Measurements from ENCODE around the gene IKZF5. TPM values are rescaled to one million over a fixed set of nuclear protein-coding genes. Genes with fewer than 3 reads are reported as not detected.

IKZF5 gene
- total and polyA plus RNA-seq, 2 of the 4 experiments (the other 2 are of a cell fraction): 2.9 to 4.4 TPM

- Histone ChIP-seq H4K5ac (ENCODE audit: low read depth, low read length) (no peak overlapping the region), H2AK9ac (replicated peaks; ENCODE audit: low read depth, low read length, poor library complexity) (no peak overlapping the region), H3K27ac (ENCODE audit: insufficient read depth, low read length) (no peak overlapping the region), H3K4me1 (ENCODE audit: control insufficient read depth, insufficient read depth, low read length) (no peaks in the 10 kb centered on the region), H3K4me2 (ENCODE audit: low read depth, low read length) (no peak overlapping the region), H3K36me3 (ENCODE audit: control insufficient read depth, insufficient read depth, low read length) (peaks cover 2% of the 10 kb centered on the region; the same call in 1 of the 2 replicates), H2BK120ac (ENCODE audit: low read depth, low read length) (no peak overlapping the region), H2BK15ac (ENCODE audit: low read depth, low read length) (no peak overlapping the region), H3K18ac (ENCODE audit: low read depth, low read length) (no peak overlapping the region), H3K23ac (ENCODE audit: low read depth, low read length) (no peak overlapping the region), H3K9me1 (ENCODE audit: insufficient read depth, low read length) (peaks cover 2% of the 10 kb centered on the region), H2AFZ (replicated peaks; ENCODE audit: low read length, poor library complexity) (no peak overlapping the region), H4K91ac (ENCODE audit: insufficient read depth, low read depth, low read length) (no peak overlapping the region), H2AK5ac (ENCODE audit: low read depth, low read length) (no peak overlapping the region), H2BK20ac (ENCODE audit: low read depth, low read length) (no peak overlapping the region), H3K4ac (ENCODE audit: low read depth, low read length) (no peak overlapping the region), H3K79me1 (ENCODE audit: low read depth in 1 of 2, low read length in 2 of 2) (no peaks in the 10 kb centered on the region), H4K8ac (ENCODE audit: low read depth in 2 of 2, low read length in 2 of 2) (no peak overlapping the region), H3K56ac (ENCODE audit: extremely low read depth, insufficient read depth, low read length) (no peak overlapping the region), H3K27me3 (ENCODE audit: control insufficient read depth, insufficient read depth, low read length) (no peaks in the 10 kb centered on the region), H3K9ac (ENCODE audit: low read depth, low read length) (no peak overlapping the region), H3K14ac (replicated peaks; ENCODE audit: low read depth, low read length) (no peak overlapping the region), H4K20me1 (ENCODE audit: insufficient read depth, low read length) (no peaks in the 10 kb centered on the region), H3K4me3 (ENCODE audit: insufficient read depth, low read depth, low read length) (no peak overlapping the region), H3K9me3 (ENCODE audit: control insufficient read depth, insufficient read depth, low read length) (no peaks in the 10 kb centered on the region), H2BK5ac (ENCODE audit: low read depth, low read length, poor library complexity, severe bottlenecking) (no peak overlapping the region)
- WGBS, 2 experiments (ENCODE audit: extremely low coverage in 2 of 2, insufficient read length in 1 of 2): no CpG with 5 or more reads among the region's 6 CpGs
- CTCF ChIA-PET: no interaction called here
- POLR2A ChIA-PET (ENCODE audit: unreplicated experiment): no interaction called here
- in situ Hi-C loops (cut with MboI; ENCODE audit: low sequenced_read_pairs) (no loop called here), dilution Hi-C loops (cut with HindIII; ENCODE audit: low sequenced_read_pairs, unreplicated experiment) (no loop called here), intact Hi-C loops (cut with micrococcal nuclease) (loop anchor here (10.0 kb wide), 1 partner anchor 339 kb away; no protein-coding TSS in a partner anchor)
- no peak for DNase-seq
- ATAC-seq (ENCODE audit: low read depth): no peak
- TF ChIP-seq ELK1 (IDR thresholded peaks at IDR 0.05; ENCODE audit: borderline replicate concordance, low read depth, low read length) (no peak), SMC3 (IDR thresholded peaks at IDR 0.05; ENCODE audit: low read depth, low read length) (no peak), CEBPB (IDR thresholded peaks at IDR 0.05; ENCODE audit: low read depth, low read length) (no peak), NFE2L2 (IDR thresholded peaks at IDR 0.05; ENCODE audit: low read depth, low read length) (no peak), MAZ (IDR thresholded peaks at IDR 0.05; ENCODE audit: borderline replicate concordance, low read depth, low read length) (no peak), CTCF (conservative IDR thresholded peaks at IDR 0.05; ENCODE audit: low read depth, low read length) (no peak), MAFK (IDR thresholded peaks at IDR 0.05; ENCODE audit: low read depth, low read length) (no peak), POLR2A (IDR thresholded peaks at IDR 0.05; ENCODE audit: low read depth, low read length) (no peak), RCOR1 (IDR thresholded peaks at IDR 0.05; ENCODE audit: insufficient replicate concordance, low read length) (no peak), RFX5 (IDR thresholded peaks at IDR 0.05; ENCODE audit: low read depth, low read length) (no peak), FOS (IDR thresholded peaks at IDR 0.05; ENCODE audit: low read depth, low read length) (no peak), BHLHE40 (IDR thresholded peaks at IDR 0.05; ENCODE audit: low read depth, low read length) (no peak), RAD21 (IDR thresholded peaks at IDR 0.05; ENCODE audit: low read length) (no peak), CHD1 (IDR thresholded peaks at IDR 0.05; ENCODE audit: low read depth, low read length) (no peak), MXI1 (IDR thresholded peaks at IDR 0.05; ENCODE audit: borderline replicate concordance, low read depth, low read length) (no peak), USF2 (IDR thresholded peaks at IDR 0.05; ENCODE audit: low read depth, low read length) (no peak)
- BruUV-seq (replicated peaks): no TSS peak
Measured at GRCh38 chr10:122983898-122984297, 24.7 kb downstream of the IKZF5 start.

Measured in IMR-90 (cell line).